HG03457 (cell line): Measurements from ENCODE around the gene ASXL1.
"Not testable (repeated sequence)": the region's sequence is repeated elsewhere in the genome, so short reads cannot be mapped to it uniquely, and the experiment has no call there.

Experiments used
- ATAC-seq: cut with Tn5 transposase; IDR thresholded peaks from one replicate; pipeline ENCODE4 v1.9.1; 2021; ENCODE audit warnings: moderate number of reproducible peaks; ENCODE audit not compliant: unreplicated experiment

ASXL1 gene

GRCh38 chr20:32336918-32337347 is 21.2 kb upstream of the ASXL1 start:
- ATAC-seq, result no peak

DNA sequence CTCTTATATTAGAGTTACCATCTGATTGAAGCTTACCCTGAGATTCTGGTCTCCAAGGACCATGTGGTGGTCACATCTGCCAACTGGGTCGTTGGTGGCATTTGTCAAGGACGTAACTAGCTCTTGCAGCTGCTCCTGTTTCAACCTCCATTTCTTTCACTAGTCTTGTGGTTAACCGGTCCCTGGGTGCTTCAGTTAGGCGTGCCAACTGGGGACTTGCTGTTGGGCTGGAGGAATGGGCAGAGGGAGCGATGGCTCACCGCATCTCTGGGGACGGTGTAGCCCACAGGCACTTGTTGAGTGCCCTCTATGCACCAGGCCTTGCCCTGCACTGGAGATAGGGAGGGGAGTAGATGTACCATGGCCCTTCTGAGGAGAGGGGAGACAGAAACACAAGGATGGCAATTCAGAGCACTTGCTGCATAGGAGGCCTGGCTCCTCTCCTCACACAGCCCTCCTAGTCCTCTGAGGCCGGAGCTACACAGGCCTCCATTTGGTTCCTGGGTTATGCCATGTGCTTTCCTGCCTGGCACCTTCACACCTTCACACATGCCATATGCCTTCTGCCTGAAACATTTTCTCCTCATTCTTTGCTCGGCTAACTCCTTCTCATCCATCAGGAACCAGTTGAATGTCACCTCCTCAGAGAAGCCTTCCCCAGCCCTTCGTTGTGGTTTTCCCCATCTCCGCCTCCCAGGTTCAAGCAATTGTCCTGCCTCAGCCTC is 20.0 kb upstream of the ASXL1 start:
- ATAC-seq, result no peak

GRCh38 chr20:32338665-32339064 is 19.5 kb upstream of the ASXL1 start:
- ATAC-seq, result no peak

GRCh38 chr20:32339116-32339515 is 19.0 kb upstream of the ASXL1 start:
- no peak for ATAC-seq

DNA sequence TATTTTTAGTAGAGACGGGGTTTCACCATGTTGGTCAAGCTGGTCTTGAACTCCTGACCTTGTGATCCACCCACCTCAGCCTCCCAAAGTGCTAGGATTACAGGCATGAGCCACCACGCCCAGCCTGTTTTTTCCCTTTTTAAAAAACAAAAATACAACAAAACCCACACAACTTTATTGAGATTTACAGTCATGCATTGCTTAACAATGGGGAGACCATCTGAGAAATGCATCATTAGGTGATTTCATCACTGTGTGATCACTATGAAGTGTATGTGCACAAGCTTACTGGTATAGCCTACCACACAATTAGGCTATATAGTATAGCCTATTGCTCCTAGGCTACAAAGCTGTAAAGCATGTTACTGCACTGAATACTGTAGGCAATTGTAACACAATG is 17.1 kb upstream of the ASXL1 start:
- not testable (repeated sequence) for ATAC-seq

DNA sequence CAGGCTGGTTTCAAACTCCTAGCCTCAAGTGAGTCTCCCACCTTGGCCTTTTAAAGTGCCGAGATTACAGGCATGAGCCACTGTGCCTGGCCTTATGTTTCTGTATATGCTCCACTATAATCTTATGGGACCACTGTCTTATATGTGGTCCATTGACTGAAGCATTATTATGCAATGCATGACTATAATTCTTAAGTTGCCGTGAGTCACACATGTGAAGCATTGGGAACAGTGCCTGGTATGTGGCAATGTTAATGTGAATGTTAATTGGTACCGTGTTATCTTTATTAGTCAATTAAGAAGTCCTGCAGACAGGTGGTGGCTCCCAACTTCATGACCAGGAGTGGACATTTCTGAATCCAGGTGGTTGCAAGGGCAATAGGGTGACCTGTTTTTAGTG is 14.7 kb upstream of the ASXL1 start:
- no peak for ATAC-seq

- ATAC-seq, result no peak
Observed at GRCh38 chr20:32344835-32345506, 13.2 kb upstream of the ASXL1 start.

GRCh38 chr20:32348207-32348606 is 9.9 kb upstream of the ASXL1 start:
- ATAC-seq, result no peak

- ATAC-seq, result no peak
Observed at GRCh38 chr20:32350421-32350820, 7.7 kb upstream of the ASXL1 start.

GRCh38 chr20:32352121-32352720 is 5.9 kb upstream of the ASXL1 start:
- no peak for ATAC-seq

DNA sequence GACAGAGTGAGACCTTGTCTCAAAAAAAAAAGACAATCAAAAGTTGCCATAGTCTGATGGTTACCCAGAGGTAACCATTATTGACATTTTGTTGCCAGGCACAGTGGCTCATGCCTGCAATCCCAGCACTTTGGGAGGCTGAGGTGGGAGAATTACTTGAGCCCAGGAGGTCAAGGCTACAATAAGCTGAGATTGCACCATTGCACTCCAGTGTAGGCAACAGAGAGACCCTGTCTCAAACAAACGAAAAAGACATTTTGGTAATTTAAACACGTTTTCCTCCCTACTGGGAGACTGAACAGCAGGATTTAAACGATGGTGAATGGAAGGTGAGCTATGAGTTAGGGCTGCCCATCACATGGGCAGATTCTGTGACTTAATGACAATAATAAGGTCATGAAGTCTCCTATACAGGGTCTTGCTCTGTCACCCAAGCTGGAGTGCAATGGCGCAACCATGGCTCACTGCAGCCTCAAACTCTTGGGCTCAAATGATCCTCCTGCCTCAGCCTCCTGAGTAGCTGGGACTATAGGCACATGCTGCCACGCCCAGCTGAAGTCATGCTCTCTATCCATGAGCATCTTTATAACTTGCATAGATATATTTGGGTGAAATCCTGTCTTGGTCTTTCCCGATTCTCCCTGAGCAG is 4.2 kb upstream of the ASXL1 start:
- no peak for ATAC-seq

- ATAC-seq, result no peak
Observed at GRCh38 chr20:32354592-32355416, 3.3 kb upstream of the ASXL1 start.

- no peak for ATAC-seq
Observed at GRCh38 chr20:32355417-32355841, 2.7 kb upstream of the ASXL1 start.

GRCh38 chr20:32355907-32356621 is 2.1 kb upstream of the ASXL1 start:
- not testable (repeated sequence) for ATAC-seq

- ATAC-seq, result no peak
Observed at GRCh38 chr20:32356622-32357374, 1.3 kb upstream of the ASXL1 start.

DNA sequence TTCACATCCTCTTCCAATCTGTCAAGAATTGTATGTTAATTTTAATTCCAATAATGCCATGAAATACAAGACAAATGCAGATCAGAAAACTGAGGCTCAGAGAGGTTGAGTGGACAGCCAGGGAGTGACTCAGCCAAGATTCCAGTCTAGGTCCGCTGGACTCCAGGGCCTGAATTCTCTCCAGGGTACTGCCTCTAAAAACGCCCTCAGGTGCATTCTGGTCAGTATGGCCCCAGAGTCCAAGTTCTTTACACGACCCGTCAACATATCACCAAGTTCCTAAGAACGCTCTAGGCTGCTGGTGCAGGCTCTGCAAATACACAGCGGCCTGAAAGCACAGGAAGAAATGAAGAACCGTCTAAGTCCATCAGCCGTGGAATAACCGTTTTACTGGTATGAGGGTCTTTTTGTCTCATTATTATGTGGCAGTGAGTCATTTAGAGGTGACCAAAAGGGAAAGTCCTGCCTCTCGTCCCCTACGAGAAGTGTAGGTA is 709 bp upstream of the ASXL1 start:
- peak; percentile 19 for ATAC-seq

DNA sequence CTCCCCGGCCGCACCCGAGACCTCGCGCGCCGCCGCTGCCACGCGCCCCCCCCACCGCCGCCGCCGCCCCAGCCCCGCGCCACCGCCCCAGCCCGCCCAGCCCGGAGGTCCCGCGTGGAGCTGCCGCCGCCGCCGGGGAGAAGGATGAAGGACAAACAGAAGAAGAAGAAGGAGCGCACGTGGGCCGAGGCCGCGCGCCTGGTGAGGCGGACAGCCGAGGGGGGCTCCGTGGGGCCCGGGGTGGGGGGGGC is 426 bp downstream of the ASXL1 start:
- no peak for ATAC-seq

DNA sequence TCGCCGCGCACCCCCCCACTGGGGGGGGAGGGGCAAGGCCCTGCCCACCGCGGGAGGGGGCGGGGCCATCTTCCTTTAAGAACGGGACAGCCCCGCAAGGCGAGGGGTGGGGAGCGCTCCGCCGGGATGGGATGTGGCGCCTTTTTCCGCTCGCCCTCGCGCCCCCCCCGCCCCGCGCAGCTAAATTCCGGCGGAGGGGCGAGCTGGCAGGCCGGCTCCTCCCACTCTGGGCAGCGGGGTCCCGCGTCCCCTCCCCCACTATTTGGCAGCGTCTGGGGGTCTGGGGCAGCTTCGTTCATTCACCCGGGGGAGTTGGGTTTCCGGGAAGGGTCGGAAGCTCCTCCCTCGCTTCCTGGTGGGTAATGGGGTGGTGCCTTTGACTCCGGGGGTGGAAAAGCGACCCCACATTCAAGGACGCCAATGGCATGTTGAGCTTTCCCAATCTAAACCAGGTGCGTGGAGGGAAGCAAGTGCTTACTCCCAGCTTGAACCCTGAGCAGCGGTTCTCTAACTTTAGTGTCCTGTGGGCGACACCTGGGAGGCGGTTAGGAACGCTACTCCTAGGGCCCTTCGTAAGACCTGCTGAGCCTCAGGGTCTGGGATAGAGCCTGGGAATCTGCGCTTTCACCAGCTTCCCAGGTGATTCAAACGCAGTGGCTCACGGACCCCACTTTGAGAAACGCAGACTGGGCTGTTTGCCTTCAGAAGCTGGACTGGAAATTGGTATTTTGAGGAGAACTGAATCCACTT is 927 bp downstream of the ASXL1 start:
- ATAC-seq, result no peak
